Measurements from ENCODE around the gene NR4A1.

DNA sequence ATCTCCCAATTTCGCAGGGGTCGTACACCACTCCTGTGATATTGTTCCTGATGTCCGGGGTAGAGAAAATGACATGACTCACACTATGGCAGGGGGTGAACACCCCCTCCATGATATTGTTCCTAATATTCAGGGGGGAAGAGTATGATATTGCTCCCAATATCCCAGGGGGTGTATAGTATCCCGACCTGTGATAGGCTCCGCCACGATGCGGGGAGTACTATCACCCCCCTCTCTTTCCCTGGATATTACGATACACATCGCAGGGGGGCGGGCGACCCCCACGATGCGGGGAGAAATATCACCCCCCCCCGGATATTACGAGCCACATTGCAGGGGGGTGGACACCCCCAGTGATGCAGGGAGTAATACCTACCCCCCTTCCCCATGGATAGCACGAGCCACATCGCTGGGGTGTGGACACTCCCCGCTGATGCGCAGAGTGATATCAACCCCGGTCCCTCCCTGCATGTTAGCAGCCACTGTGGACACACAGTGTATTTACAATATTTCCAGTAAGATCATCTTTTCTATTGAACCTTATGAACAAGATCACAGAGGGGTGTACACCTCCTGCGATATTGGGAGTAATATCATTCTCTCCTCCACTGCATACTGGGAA lies 45.9 kb downstream of the NR4A1 start:
- TF ChIP-seq SUZ12 (IDR thresholded peaks at IDR 0.05; ENCODE audit: extremely low read depth, insufficient read depth, insufficient read length) (no peak), YY1 (IDR thresholded peaks at IDR 0.05; ENCODE audit: insufficient read depth, insufficient read length) (no peak), ZNF274 (IDR thresholded peaks at IDR 0.05; ENCODE audit: low read depth, low read length) (no peak)

Measured in NT2/D1 (cell line).